Sigmoid colon (tissue), 7 donors: ENCODE measurements around the gene SMDT1. TPM values are rescaled to one million over a fixed set of nuclear protein-coding genes. Genes with fewer than 3 reads are reported as not detected.

Experiments
- DNase-seq: peaks from one replicate; pipeline ENCODE4 v3.0.0-alpha.2; 2019
- H3K27ac ChIP-seq, 4 donors: fragments of 200-600 bp; sonication (generic); one replicate each; pipeline ENCODE4 v1.5.1; 2016 to 2019; ENCODE audit warnings: mild to moderate bottlenecking in 1 of 4
- H3K27me3 ChIP-seq, 3 donors: fragments of 200-600 bp; sonication (generic); one replicate each; pipeline ENCODE4 v1.5.1; 2019; ENCODE audit warnings: mild to moderate bottlenecking in 1 of 3
- H3K36me3 ChIP-seq, 4 donors: fragments of 200-600 bp; sonication (generic); one replicate each; pipeline ENCODE4 v1.5.1; 2016 to 2019
- H3K4me1 ChIP-seq, 4 donors: fragments of 200-600 bp; sonication (generic); one replicate each; pipeline ENCODE4 v1.5.1; 2017 to 2019
- H3K4me3 ChIP-seq, 4 donors: fragments of 200-600 bp; sonication (generic); one replicate each; pipeline ENCODE4 v1.5.1; 2017 to 2019; ENCODE audit warnings: mild to moderate bottlenecking in 2 of 4, moderate library complexity in 1 of 4
- H3K9me3 ChIP-seq, 4 donors: fragments of 200-600 bp in 3 of 4; sonication (generic) in 3 of 4; one replicate each; pipeline versions ENCODE4 v1.5.1 to v1.6.1; 2013 to 2019
- EP300 ChIP-seq, 4 donors: sonication (generic); formaldehyde crosslinking; IDR thresholded peaks; one replicate each; pipeline ENCODE4 v1.6.1; 2017; ENCODE audit warnings: antibody characterized with exemption in 4 of 4
- POLR2A ChIP-seq, 2 donors: fragments of 450-650 bp; IDR thresholded peaks; one replicate each; pipeline ENCODE4 v1.6.1; 2016; ENCODE audit warnings: antibody characterized with exemption in 2 of 2, mild to moderate bottlenecking in 2 of 2, moderate library complexity in 2 of 2
- POLR2AphosphoS5 ChIP-seq, 4 donors: sonication (generic); formaldehyde crosslinking; IDR thresholded peaks; one replicate each; pipeline ENCODE4 v1.6.1; 2017; ENCODE audit warnings: antibody characterized with exemption in 4 of 4
- WGBS, 2 donors: extraction: QIAGEN DNeasy Blood & Tissue Kit; methylation state at CpG; one replicate each; pipeline ENCODE4 v1.1.7; 2013; 5-methylcytosine and 5-hydroxymethylcytosine counted together
- intact Hi-C: fragments of 100-400 bp; cut with DNase I; formaldehyde crosslinking; loops from one replicate; pipeline ENCODE4 v1.15.1; 2023
- polyA plus RNA-seq, 3 donors: library from polyadenylated mRNA; stranded (reverse); fragments of 200-250 nt; gene quantifications; one replicate each; pipeline ENCODE4 v1.2.3, GENCODE V29; 2013
- total RNA-seq, 4 donors: library from RNA; depleted of rRNA; stranded (reverse); fragments of >200 nt; gene quantifications; one replicate each; pipeline ENCODE4 v1.1.0, GENCODE V29; 2016
- TF ChIP-seq, protein P1 (sequence below), 4 experiments: fragments of 450-650 bp in 3 of 4; fragments of 200-600 bp in 1 of 4; IDR thresholded peaks; one replicate each; pipeline ENCODE4 v1.5.1; 2016 to 2019; ENCODE audit warnings: antibody characterized with exemption in 4 of 4, mild to moderate bottlenecking in 3 of 4, moderate library complexity in 2 of 4
- donor health status: healthy with polysubstance abuse.
- donor health status: Bipolar disorder and iron deficiency.
- donor health status: healthy.

The SMDT1 gene
- total and polyA plus RNA-seq, 7 donors, result 12.1 to 187 (median 23.9) TPM

GRCh38 chr22:42066126-42066761 lies 13.3 kb upstream of the SMDT1 start:
- intact Hi-C loops, result no loop called here
- Histone ChIP-seq H3K27me3 (no peaks in the 10 kb centered on the region), H3K9me3 (no peaks in the 10 kb centered on the region), H3K36me3 (peaks cover 5 to 66% (median 29%) of the 10 kb centered on the region in 4 donors), H3K4me3 (no peak overlapping the region), H3K4me1 (peaks cover 0 to 17% (median 13%) of the 10 kb centered on the region in 4 donors), H3K27ac (no peak overlapping the region)
- TF ChIP-seq, protein P1, sequence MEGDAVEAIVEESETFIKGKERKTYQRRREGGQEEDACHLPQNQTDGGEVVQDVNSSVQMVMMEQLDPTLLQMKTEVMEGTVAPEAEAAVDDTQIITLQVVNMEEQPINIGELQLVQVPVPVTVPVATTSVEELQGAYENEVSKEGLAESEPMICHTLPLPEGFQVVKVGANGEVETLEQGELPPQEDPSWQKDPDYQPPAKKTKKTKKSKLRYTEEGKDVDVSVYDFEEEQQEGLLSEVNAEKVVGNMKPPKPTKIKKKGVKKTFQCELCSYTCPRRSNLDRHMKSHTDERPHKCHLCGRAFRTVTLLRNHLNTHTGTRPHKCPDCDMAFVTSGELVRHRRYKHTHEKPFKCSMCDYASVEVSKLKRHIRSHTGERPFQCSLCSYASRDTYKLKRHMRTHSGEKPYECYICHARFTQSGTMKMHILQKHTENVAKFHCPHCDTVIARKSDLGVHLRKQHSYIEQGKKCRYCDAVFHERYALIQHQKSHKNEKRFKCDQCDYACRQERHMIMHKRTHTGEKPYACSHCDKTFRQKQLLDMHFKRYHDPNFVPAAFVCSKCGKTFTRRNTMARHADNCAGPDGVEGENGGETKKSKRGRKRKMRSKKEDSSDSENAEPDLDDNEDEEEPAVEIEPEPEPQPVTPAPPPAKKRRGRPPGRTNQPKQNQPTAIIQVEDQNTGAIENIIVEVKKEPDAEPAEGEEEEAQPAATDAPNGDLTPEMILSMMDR (IDR thresholded peaks at IDR 0.05), result no peak
- TF ChIP-seq EP300 (IDR thresholded peaks at IDR 0.05), result no peak
- no peak for TF ChIP-seq POLR2A (IDR thresholded peaks at IDR 0.05)
- no peak for TF ChIP-seq POLR2AphosphoS5 (IDR thresholded peaks at IDR 0.05)
- WGBS, 2 donors, result 97 to 99% methylated on average over 7 of the region's 7 CpGs
- no peak for DNase-seq

DNA sequence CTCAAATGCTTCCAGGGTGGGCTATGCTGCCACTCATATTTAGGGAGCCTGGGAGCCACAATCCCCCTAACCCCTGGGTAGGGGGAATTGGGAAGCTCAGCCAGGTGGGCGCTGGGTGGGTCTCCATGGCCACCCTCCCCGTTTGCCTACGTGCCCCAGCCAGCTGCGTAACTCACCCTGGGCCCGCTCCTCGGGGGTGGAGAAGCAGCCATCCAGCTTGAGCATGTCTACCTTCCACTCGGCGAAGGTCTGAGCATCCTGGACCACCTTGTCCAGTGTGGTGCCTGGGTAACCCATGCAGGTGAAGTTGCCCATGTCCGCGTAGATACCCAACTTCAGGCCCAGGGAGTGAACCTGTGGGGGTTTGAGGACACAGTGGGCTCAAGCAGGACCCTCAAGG lies 12.6 kb upstream of the SMDT1 start:
- no peak for DNase-seq
- H3K4me1 ChIP-seq, result peaks cover 0 to 24% (median 20%) of the 10 kb centered on the region in 4 donors
- TF ChIP-seq EP300 (IDR thresholded peaks at IDR 0.05) (no peak), POLR2AphosphoS5 (IDR thresholded peaks at IDR 0.05) (no peak), POLR2A (IDR thresholded peaks at IDR 0.05) (no peak)
- TF ChIP-seq, protein P1 (IDR thresholded peaks at IDR 0.05), result no peak
- no peak overlapping the region for H3K4me3 ChIP-seq
- no peaks in the 10 kb centered on the region for H3K27me3 ChIP-seq
- H3K9me3 ChIP-seq, result no peaks in the 10 kb centered on the region
- H3K36me3 ChIP-seq, result peaks cover 5 to 59% (median 25%) of the 10 kb centered on the region in 4 donors
- intact Hi-C loops, result no loop called here
- H3K27ac ChIP-seq, result no peak overlapping the region
- 96 to 98% methylated on average over 10 of the region's 10 CpGs for WGBS, 2 donors

DNA sequence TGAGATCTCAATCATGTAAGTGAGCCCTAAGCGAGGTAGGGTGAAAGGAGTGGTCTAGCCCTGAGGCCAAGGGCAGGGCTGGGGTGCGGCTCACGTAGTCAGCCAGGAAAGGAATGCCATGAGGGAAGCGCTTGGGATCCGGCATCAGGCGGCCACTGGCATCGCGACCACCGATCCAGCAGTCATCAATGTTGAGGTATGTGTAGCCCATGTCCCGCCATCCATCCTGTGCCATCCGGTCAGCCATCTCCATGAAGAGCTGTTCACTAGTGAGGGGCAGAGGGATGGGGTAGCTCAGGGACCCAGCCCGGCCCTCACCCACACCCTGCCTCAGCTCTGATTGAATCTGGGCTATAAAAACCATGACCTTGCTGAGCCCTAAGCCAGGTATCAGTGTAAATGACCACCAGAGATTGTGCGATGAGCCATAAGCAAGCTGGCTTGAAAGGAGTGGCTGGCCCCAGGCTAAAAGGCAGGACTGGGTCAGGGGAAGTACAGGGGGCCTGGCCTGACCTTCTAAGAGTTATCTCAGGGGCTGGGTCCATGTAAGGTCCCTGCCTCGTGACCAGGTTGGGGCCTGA lies 11.7 kb upstream of the SMDT1 start:
- TF ChIP-seq POLR2A (IDR thresholded peaks at IDR 0.05) (no peak), POLR2AphosphoS5 (IDR thresholded peaks at IDR 0.05) (no peak), EP300 (IDR thresholded peaks at IDR 0.05) (no peak)
- TF ChIP-seq, protein P1 (IDR thresholded peaks at IDR 0.05), result no peak
- H3K9me3 ChIP-seq, result no peaks in the 10 kb centered on the region
- H3K4me1 ChIP-seq, result peaks cover 0 to 27% (median 20%) of the 10 kb centered on the region in 4 donors
- H3K27me3 ChIP-seq, result no peaks in the 10 kb centered on the region
- DNase-seq, result no peak
- no peak overlapping the region for H3K27ac ChIP-seq
- intact Hi-C loops, result no loop called here
- H3K4me3 ChIP-seq, result no peak overlapping the region
- WGBS, 2 donors, result 97% methylated on average over 14 of the region's 14 CpGs
- peaks cover 5 to 51% (median 22%) of the 10 kb centered on the region in 4 donors for H3K36me3 ChIP-seq

GRCh38 chr22:42068291-42068690 lies 11.2 kb upstream of the SMDT1 start:
- H3K4me1 ChIP-seq, result peaks cover 0 to 29% (median 20%) of the 10 kb centered on the region in 4 donors
- peaks cover 5 to 46% (median 22%) of the 10 kb centered on the region in 4 donors for H3K36me3 ChIP-seq
- WGBS, 2 donors, result 93 to 95% methylated on average over 4 of the region's 4 CpGs
- H3K4me3 ChIP-seq, result no peak overlapping the region
- TF ChIP-seq, protein P1 (IDR thresholded peaks at IDR 0.05), result no peak
- TF ChIP-seq EP300 (IDR thresholded peaks at IDR 0.05) (no peak), POLR2AphosphoS5 (IDR thresholded peaks at IDR 0.05) (no peak), POLR2A (IDR thresholded peaks at IDR 0.05) (no peak)
- DNase-seq, result no peak
- no peaks in the 10 kb centered on the region for H3K9me3 ChIP-seq
- intact Hi-C loops, result no loop called here
- no peak overlapping the region for H3K27ac ChIP-seq
- H3K27me3 ChIP-seq, result no peaks in the 10 kb centered on the region
